ENCODE measurements around the gene CIDEA. TPM values are rescaled to one million over a fixed set of nuclear protein-coding genes. Genes with fewer than 3 reads are reported as not detected.

Gene CIDEA
- total RNA-seq, 4 donors from 2014 or later = 132 to 584 (median 435) TPM

DNA sequence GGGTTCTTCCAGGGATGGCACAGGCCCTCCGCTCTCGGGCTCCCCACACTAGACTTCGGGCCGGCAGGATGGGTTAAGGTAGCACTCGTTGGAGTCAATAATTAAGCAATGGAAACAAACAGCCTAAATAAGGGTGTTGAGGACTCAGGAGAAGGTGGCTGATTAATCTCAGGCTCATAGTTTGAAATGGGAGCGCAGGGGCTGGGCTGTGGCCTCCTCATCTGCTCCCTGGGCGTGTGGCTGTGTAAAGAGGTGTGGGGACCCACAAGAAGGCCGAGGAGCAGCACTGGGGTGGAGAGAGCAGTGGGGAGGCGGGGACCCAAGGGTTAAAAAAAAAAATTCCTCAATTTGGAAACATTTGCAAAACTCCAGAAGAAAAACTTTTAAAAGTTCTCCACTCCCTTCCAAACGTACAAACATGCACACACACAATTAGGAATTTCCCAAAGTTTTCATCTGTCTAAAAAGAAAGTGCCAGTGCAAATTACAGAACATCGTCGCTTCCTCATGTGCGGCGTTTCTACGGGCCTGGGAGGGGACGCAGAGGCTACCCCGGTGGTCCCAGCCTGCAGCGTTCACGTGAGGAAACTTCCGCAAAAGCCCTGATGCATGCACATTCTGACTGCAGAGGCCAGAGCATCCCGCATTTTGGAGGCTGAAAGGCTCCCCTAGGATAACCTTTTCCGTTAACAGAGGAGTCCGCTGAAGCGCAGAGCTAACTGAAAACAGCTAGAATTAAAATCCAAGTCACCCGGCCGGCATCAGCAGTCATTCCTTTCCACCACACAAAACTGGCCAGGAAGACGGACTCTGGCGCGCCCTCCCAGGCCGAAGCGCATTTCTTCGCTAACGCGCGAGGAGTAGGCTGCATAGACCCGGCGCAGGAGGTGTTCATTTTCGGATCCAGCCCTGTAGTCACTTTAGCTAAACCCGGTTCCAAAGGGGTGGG is 52.9 kb downstream of the CIDEA start:
- TF ChIP-seq, protein P1, sequence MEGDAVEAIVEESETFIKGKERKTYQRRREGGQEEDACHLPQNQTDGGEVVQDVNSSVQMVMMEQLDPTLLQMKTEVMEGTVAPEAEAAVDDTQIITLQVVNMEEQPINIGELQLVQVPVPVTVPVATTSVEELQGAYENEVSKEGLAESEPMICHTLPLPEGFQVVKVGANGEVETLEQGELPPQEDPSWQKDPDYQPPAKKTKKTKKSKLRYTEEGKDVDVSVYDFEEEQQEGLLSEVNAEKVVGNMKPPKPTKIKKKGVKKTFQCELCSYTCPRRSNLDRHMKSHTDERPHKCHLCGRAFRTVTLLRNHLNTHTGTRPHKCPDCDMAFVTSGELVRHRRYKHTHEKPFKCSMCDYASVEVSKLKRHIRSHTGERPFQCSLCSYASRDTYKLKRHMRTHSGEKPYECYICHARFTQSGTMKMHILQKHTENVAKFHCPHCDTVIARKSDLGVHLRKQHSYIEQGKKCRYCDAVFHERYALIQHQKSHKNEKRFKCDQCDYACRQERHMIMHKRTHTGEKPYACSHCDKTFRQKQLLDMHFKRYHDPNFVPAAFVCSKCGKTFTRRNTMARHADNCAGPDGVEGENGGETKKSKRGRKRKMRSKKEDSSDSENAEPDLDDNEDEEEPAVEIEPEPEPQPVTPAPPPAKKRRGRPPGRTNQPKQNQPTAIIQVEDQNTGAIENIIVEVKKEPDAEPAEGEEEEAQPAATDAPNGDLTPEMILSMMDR (IDR thresholded peaks at IDR 0.05) = no peak
- no peak for DNase-seq (ENCODE audit: low spot score)
- peak; percentile 20 for ATAC-seq (ENCODE audit: low FRiP score)

DNA sequence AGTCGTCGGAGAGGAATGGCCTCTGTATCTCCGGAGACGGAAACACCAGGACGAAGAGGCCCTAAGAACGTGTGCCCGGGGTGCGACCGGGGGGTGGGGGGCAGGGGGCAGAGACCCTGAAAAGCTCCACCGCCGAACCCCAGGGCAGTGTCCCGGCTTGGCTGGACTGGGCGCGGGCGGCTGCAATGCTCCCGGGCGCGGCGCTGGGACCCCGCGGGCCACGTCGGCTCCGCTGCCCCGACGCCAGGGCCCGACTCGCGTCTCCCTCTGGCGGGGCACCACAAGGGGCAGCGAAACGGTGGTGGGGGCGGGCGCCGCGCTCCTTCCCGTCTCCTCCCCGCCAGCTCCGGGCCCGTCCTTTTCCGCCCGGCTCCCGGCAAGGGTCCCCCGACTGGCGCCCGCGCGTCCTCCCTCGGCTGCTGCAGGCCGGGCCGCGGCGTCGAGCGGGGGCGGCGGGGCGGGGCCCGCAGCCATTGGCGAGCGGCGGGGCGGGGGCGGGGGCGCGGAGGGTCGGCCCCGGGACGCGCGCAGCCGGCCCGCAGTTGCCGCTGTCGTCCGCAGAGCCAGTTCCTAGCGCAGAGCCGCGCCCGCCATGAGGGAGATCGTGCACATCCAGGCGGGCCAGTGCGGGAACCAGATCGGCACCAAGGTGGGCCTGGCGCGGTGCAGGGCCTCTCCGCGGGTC is 53.7 kb downstream of the CIDEA start, which contains the start of gene TUBB6:
Gene TUBB6 (plus strand): TSS at position 541 of the 685 bp plus-strand sequence. CDS start 52 bp downstream, at position 593.
- ATAC-seq (ENCODE audit: low FRiP score) (peak; percentile 83), DNase-seq (ENCODE audit: low spot score) (peak; percentile 46)
- TF ChIP-seq, protein P1 (IDR thresholded peaks at IDR 0.05) = no peak

DNA sequence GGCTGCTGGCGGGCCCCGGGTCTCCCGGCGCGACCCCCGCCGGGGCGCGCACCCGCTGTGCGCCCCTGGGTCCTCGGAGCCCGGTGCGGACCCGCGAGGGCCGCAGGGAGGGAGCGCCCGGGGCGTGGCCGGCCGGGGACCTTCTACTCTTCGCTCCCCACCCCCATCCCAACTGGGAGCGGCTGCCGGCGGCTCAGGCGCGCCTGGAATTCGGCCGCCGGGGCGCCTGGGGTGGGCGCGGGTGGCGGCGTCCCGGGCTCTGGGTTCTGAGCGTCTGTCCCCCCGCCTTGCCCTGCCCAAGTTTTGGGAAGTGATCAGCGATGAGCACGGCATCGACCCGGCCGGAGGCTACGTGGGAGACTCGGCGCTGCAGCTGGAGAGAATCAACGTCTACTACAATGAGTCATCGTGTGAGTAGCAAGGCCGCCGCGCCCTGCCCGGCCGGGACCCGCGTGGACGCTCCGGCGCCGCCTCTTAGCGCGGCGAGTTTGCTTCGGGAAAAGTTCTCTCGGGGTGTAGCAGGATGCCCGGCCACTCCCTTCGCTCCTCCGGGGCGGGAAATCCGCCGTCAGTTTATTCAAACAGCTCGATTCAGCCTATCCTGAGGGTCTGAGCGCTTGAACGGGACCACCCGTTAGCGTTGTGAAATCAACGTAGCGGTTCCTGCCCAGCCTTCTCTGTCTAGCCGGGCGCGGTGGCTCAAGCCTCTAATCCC is 54.4 kb downstream of the CIDEA start:
- DNase-seq (ENCODE audit: low spot score) (peak; percentile 42), ATAC-seq (ENCODE audit: low FRiP score) (peak; percentile 91)
- TF ChIP-seq, protein P1 (IDR thresholded peaks at IDR 0.05) = no peak

DNA sequence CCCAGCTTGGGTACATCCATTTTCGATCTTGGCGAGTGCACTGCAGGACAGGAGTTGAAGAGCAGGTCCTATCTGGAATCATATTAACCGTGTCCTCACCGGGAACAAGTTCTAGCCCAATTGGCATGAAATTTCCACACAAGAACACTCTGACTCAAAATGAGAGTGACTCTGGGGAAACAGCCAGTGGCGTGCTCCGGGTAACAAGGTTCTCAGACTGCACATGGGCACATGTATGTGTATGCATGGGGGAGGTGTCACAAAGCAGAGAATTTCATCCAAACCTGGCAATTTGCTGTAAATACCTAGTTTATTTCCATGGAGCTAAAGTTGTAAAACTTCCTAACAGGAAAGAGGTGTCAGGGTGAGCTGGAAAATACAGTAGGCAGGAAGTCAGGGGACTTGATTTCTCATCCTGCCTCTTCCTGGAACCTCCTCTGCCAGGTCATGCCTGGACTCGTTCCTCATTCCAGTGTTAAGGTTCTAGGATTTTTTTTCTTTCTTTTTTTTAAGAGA is 55.6 kb downstream of the CIDEA start:
- no peak for DNase-seq (ENCODE audit: low spot score)
- ATAC-seq (ENCODE audit: low FRiP score) = no peak
- TF ChIP-seq, protein P1 (IDR thresholded peaks at IDR 0.05) = no peak

DNA sequence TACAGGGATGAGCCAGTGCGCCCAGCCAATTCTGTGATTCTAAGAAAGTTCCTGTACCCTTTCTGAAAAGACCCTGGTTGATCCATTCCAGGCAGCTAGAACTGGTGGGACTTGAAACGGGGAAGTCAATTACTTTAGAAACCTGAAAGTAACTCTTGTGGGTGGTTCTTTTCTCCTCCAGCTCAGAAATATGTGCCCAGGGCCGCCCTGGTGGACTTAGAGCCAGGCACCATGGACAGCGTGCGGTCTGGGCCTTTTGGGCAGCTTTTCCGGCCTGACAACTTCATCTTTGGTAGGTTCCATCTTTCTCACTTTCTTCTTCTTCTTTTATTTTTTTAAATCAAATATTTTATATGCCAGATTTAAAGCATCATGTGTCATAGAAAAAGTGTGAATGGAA is 56.6 kb downstream of the CIDEA start:
- TF ChIP-seq, protein P1 (IDR thresholded peaks at IDR 0.05) = no peak
- DNase-seq (ENCODE audit: low spot score) (no peak), ATAC-seq (ENCODE audit: low FRiP score) (no peak)

DNA sequence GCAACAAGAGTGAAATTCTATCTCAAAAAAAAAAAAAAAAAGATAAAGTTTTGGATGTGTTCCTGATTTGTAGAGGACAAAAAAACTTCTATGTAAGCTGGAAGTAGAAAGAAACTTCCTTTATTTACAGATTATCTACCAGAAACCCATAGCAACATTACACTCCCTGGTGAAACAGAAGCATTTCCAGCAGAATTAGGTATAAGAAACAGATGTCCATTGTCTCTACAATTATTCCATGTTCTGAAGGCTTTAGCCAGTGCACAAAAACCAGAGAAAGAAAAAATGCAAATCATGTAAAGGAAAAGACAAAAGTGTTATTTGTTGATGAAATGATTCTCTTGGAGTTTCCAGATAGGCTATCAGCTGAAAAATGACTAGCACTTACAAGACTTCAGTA is 58.8 kb downstream of the CIDEA start:
- no peak for ATAC-seq (ENCODE audit: low FRiP score)
- TF ChIP-seq, protein P1 (IDR thresholded peaks at IDR 0.05) = no peak
- no peak for DNase-seq (ENCODE audit: low spot score)
